A549 (cell line): ENCODE data around the gene TIAM2.

ENCODE experiments used
- CTCF ChIP-seq: fragments of >200 bp; sonication (Bioruptor Twin); formaldehyde crosslinking; IDR thresholded peaks from 3 replicates; pipeline ENCODE4 v1.5.1; 2016
- POLR2AphosphoS2 ChIP-seq: conservative IDR thresholded peaks from 2 replicates; pipeline ENCODE4 v1.6.1; 2012; ENCODE audit warnings: low read length, improper control_type of control experiment, inconsistent platforms

GRCh38 chr6:155039618-155040017 lies 44.5 kb downstream of the TIAM2 start:
- TF ChIP-seq POLR2AphosphoS2 (no peak), CTCF (no peak)
